Measurements from ENCODE around the gene PEPD.

Gene PEPD

GRCh38 chr19:33513424-33513823 lies 8.2 kb downstream of the PEPD start:
- no peak overlapping the region for H2AFZ ChIP-seq (ENCODE audit: low read depth, low read length, severe bottlenecking)
- H3K27ac ChIP-seq (ENCODE audit: low read depth, low read length): no peak overlapping the region
- no peaks in the 10 kb centered on the region for H4K20me1 ChIP-seq (ENCODE audit: low read depth, low read length)
- H3K27me3 ChIP-seq (ENCODE audit: low read length): no peaks in the 10 kb centered on the region
- H3K79me2 ChIP-seq (ENCODE audit: insufficient read depth, low read length): no peaks in the 10 kb centered on the region
- H3K9me2 ChIP-seq (replicated peaks; ENCODE audit: insufficient read depth, low read length): no peaks in the 10 kb centered on the region
- H3F3A ChIP-seq (ENCODE audit: insufficient read depth): no peaks in the 10 kb centered on the region
- H3K36me3 ChIP-seq (ENCODE audit: low read length): no peaks in the 10 kb centered on the region
- no peak overlapping the region for H3K9ac ChIP-seq (ENCODE audit: low read length)
- H3K4me2 ChIP-seq (ENCODE audit: low read depth, low read length, poor library complexity, severe bottlenecking): no peak overlapping the region
- TF ChIP-seq EZH2phosphoT487 (conservative IDR thresholded peaks at IDR 0.05; ENCODE audit: low read length) (no peak), CTCF (IDR thresholded peaks at IDR 0.05; ENCODE audit: insufficient read depth, low read length, poor library complexity, severe bottlenecking) (no peak)
- H3K4me3 ChIP-seq (ENCODE audit: insufficient read depth, low read length, poor library complexity, severe bottlenecking): no peak overlapping the region
- H3K9me3 ChIP-seq (ENCODE audit: insufficient read depth, low read length): no peaks in the 10 kb centered on the region

- H3K9me2 ChIP-seq (replicated peaks; ENCODE audit: insufficient read depth, low read length): no peaks in the 10 kb centered on the region
- no peak overlapping the region for H3K4me3 ChIP-seq (ENCODE audit: insufficient read depth, low read length, poor library complexity, severe bottlenecking)
- no peaks in the 10 kb centered on the region for H4K20me1 ChIP-seq (ENCODE audit: low read depth, low read length)
- H3K79me2 ChIP-seq (ENCODE audit: insufficient read depth, low read length): no peaks in the 10 kb centered on the region
- H3K9ac ChIP-seq (ENCODE audit: low read length): no peak overlapping the region
- H2AFZ ChIP-seq (ENCODE audit: low read depth, low read length, severe bottlenecking): no peak overlapping the region
- TF ChIP-seq CTCF (IDR thresholded peaks at IDR 0.05; ENCODE audit: insufficient read depth, low read length, poor library complexity, severe bottlenecking) (no peak), EZH2phosphoT487 (conservative IDR thresholded peaks at IDR 0.05; ENCODE audit: low read length) (no peak)
- H3K36me3 ChIP-seq (ENCODE audit: low read length): no peaks in the 10 kb centered on the region
- no peak overlapping the region for H3K4me2 ChIP-seq (ENCODE audit: low read depth, low read length, poor library complexity, severe bottlenecking)
- H3F3A ChIP-seq (ENCODE audit: insufficient read depth): no peaks in the 10 kb centered on the region
- H3K27ac ChIP-seq (ENCODE audit: low read depth, low read length): no peak overlapping the region
- no peaks in the 10 kb centered on the region for H3K27me3 ChIP-seq (ENCODE audit: low read length)
- no peaks in the 10 kb centered on the region for H3K9me3 ChIP-seq (ENCODE audit: insufficient read depth, low read length)
Measured at GRCh38 chr19:33512580-33513137, 8.9 kb downstream of the PEPD start.

- H3K27me3 ChIP-seq (ENCODE audit: low read length): no peaks in the 10 kb centered on the region
- H3K36me3 ChIP-seq (ENCODE audit: low read length): no peaks in the 10 kb centered on the region
- no peaks in the 10 kb centered on the region for H3K9me2 ChIP-seq (replicated peaks; ENCODE audit: insufficient read depth, low read length)
- no peak overlapping the region for H3K4me2 ChIP-seq (ENCODE audit: low read depth, low read length, poor library complexity, severe bottlenecking)
- no peak overlapping the region for H3K27ac ChIP-seq (ENCODE audit: low read depth, low read length)
- no peaks in the 10 kb centered on the region for H3K79me2 ChIP-seq (ENCODE audit: insufficient read depth, low read length)
- no peaks in the 10 kb centered on the region for H4K20me1 ChIP-seq (ENCODE audit: low read depth, low read length)
- no peaks in the 10 kb centered on the region for H3K9me3 ChIP-seq (ENCODE audit: insufficient read depth, low read length)
- no peak overlapping the region for H2AFZ ChIP-seq (ENCODE audit: low read depth, low read length, severe bottlenecking)
- no peak overlapping the region for H3K4me3 ChIP-seq (ENCODE audit: insufficient read depth, low read length, poor library complexity, severe bottlenecking)
- no peak for TF ChIP-seq EZH2phosphoT487 (conservative IDR thresholded peaks at IDR 0.05; ENCODE audit: low read length)
- no peak for TF ChIP-seq CTCF (IDR thresholded peaks at IDR 0.05; ENCODE audit: insufficient read depth, low read length, poor library complexity, severe bottlenecking)
- no peak overlapping the region for H3K9ac ChIP-seq (ENCODE audit: low read length)
- no peaks in the 10 kb centered on the region for H3F3A ChIP-seq (ENCODE audit: insufficient read depth)
Measured at GRCh38 chr19:33512021-33512420, 9.6 kb downstream of the PEPD start.
